NCI-H1694 treated with DMSO at 0.1 percent for 48 hours (cell line): ENCODE data around the gene EDEM1.
"Not testable (repeated sequence)": the region's sequence is repeated elsewhere in the genome, so short reads cannot be mapped to it uniquely, and the experiment has no call there.

Experiments
- DNase-seq: peaks from one replicate; lab custom pipeline; 2025; lab: John Stamatoyannopoulos, UW

EDEM1 gene

GRCh38 chr3:5232570-5232969, 45.1 kb downstream of the EDEM1 start:
- DNase-seq, result no peak

GRCh38 chr3:5233026-5233425, 45.5 kb downstream of the EDEM1 start:
- DNase-seq, result no peak

- DNase-seq, result no peak
Observed at GRCh38 chr3:5235655-5236054, 48.1 kb downstream of the EDEM1 start.

- DNase-seq, result no peak
Observed at GRCh38 chr3:5238545-5238944, 51.0 kb downstream of the EDEM1 start.

- DNase-seq, result no peak
Observed at GRCh38 chr3:5239602-5240001, 52.1 kb downstream of the EDEM1 start.

- no peak for DNase-seq
Observed at GRCh38 chr3:5240740-5241139, 53.2 kb downstream of the EDEM1 start.

- DNase-seq, result not testable (repeated sequence)
Observed at GRCh38 chr3:5242785-5243184, 55.3 kb downstream of the EDEM1 start.

- no peak for DNase-seq
Observed at GRCh38 chr3:5245927-5246326, 58.4 kb downstream of the EDEM1 start.

GRCh38 chr3:5248822-5249221, 61.3 kb downstream of the EDEM1 start:
- DNase-seq, result no peak

GRCh38 chr3:5250467-5251195, 63.1 kb downstream of the EDEM1 start:
- DNase-seq, result no peak

GRCh38 chr3:5251196-5251583, 63.7 kb downstream of the EDEM1 start:
- DNase-seq, result no peak

GRCh38 chr3:5252131-5252530, 64.6 kb downstream of the EDEM1 start:
- DNase-seq, result no peak

GRCh38 chr3:5254281-5255048, 67.0 kb downstream of the EDEM1 start:
- no peak for DNase-seq

- no peak for DNase-seq
Observed at GRCh38 chr3:5255404-5256344, 68.2 kb downstream of the EDEM1 start.

- no peak for DNase-seq
Observed at GRCh38 chr3:5258526-5258925, 71.0 kb downstream of the EDEM1 start.

- DNase-seq, result no peak
Observed at GRCh38 chr3:5260992-5261501, 73.5 kb downstream of the EDEM1 start.

- DNase-seq, result no peak
Observed at GRCh38 chr3:5262507-5262906, 75.0 kb downstream of the EDEM1 start.

- DNase-seq, result no peak
Observed at GRCh38 chr3:5264093-5264600, 76.6 kb downstream of the EDEM1 start.

GRCh38 chr3:5264896-5265770, 77.6 kb downstream of the EDEM1 start:
- no peak for DNase-seq

GRCh38 chr3:5267252-5267651, 79.7 kb downstream of the EDEM1 start:
- no peak for DNase-seq

- DNase-seq, result no peak
Observed at GRCh38 chr3:5267889-5268288, 80.4 kb downstream of the EDEM1 start.
